Measurements from ENCODE around the gene SORCS1.
A peak's percentile ranks its signal among the peaks of the same experiment; 100 is the strongest.

Gene SORCS1

GRCh38 chr10:106565546-106565945 lies 599.0 kb downstream of the SORCS1 start:
- H3K4me3 ChIP-seq (ENCODE audit: low read length), result no peak overlapping the region
- no peak for TF ChIP-seq CTCF (conservative IDR thresholded peaks at IDR 0.05; ENCODE audit: low read length)
- peak; percentile 25 for DNase-seq (ENCODE audit: low read depth)

GRCh38 chr10:106563384-106563783 lies 601.1 kb downstream of the SORCS1 start:
- DNase-seq (ENCODE audit: low read depth), result no peak
- no peak overlapping the region for H3K4me3 ChIP-seq (ENCODE audit: low read length)
- no peak for TF ChIP-seq CTCF (conservative IDR thresholded peaks at IDR 0.05; ENCODE audit: low read length)

- DNase-seq (ENCODE audit: low read depth), result peak; percentile 73
Measured at GRCh38 chr10:106560925-106561640, 603.4 kb downstream of the SORCS1 start.

GRCh38 chr10:106559442-106559841 lies 605.1 kb downstream of the SORCS1 start:
- no peak for TF ChIP-seq CTCF (conservative IDR thresholded peaks at IDR 0.05; ENCODE audit: low read length)
- H3K4me3 ChIP-seq (ENCODE audit: low read length), result no peak overlapping the region
- no peak for DNase-seq (ENCODE audit: low read depth)

More at GRCh38 chr10:106560925-106561640, 603.4 kb downstream of the SORCS1 start:
- no peak overlapping the region for H3K4me3 ChIP-seq (ENCODE audit: low read length)
- no peak for TF ChIP-seq CTCF (conservative IDR thresholded peaks at IDR 0.05; ENCODE audit: low read length)

GRCh38 chr10:106557951-106558733 lies 606.4 kb downstream of the SORCS1 start:
- no peak for TF ChIP-seq CTCF (conservative IDR thresholded peaks at IDR 0.05; ENCODE audit: low read length)
- H3K4me3 ChIP-seq (ENCODE audit: low read length), result no peak overlapping the region
- DNase-seq (ENCODE audit: low read depth), result peak; percentile 59

- DNase-seq (ENCODE audit: low read depth), result peak; percentile 34
- no peak for TF ChIP-seq CTCF (conservative IDR thresholded peaks at IDR 0.05; ENCODE audit: low read length)
- no peak overlapping the region for H3K4me3 ChIP-seq (ENCODE audit: low read length)
Measured at GRCh38 chr10:106557053-106557452, 607.5 kb downstream of the SORCS1 start.

- DNase-seq (ENCODE audit: low read depth), result no peak
- H3K4me3 ChIP-seq (ENCODE audit: low read length), result no peak overlapping the region
- 0 out of 2 replicates have a peak, but pooled peaks have one; percentile 3 for TF ChIP-seq CTCF (conservative IDR thresholded peaks at IDR 0.05; ENCODE audit: low read length)
Measured at GRCh38 chr10:106555599-106555998, 608.9 kb downstream of the SORCS1 start.

Measured in AG10803 (cell line).